PC-9 (cell line): ENCODE results near the gene PNKP. TPM values are rescaled to one million over a fixed set of nuclear protein-coding genes. Genes with fewer than 3 reads are reported as not detected.

Experiments
- BruUV-seq: library from RNA; stranded (reverse); fragments of 400-500 nt; replicated peaks from 2 replicates; lab custom pipeline; 2021; lab: Mats Ljungman, UMichigan
- CTCF ChIA-PET: fragments of 300-600 bp; sonication (Branson Sonifier 250); formaldehyde crosslinking; loops from one replicate; lab custom pipeline; 2022; ENCODE audit warnings: antibody characterized with exemption; lab: Charles Lee
- POLR2A ChIA-PET: fragments of 300-600 bp; sonication (Branson Sonifier 250); formaldehyde crosslinking; loops from one replicate; lab custom pipeline; 2022; ENCODE audit warnings: antibody characterized with exemption; ENCODE audit not compliant: unreplicated experiment; lab: Charles Lee
- DNase-seq, 2 experiments: peaks; one replicate each; pipeline versions ENCODE4 v3.0.0 to v3.0.0-alpha.2; 2015 to 2022; ENCODE audit warnings: mixed read lengths in 1 of 2
- H2AFZ ChIP-seq: fragments of 200-600 bp; sonication (generic); 2 replicates; pipeline ENCODE4 v1.8.1; 2017; ENCODE audit warnings: antibody characterized with exemption
- H3F3A ChIP-seq: fragments of 200-600 bp; sonication (generic); 2 replicates; pipeline ENCODE4 v1.8.1; 2017; ENCODE audit warnings: antibody characterized with exemption, mild to moderate bottlenecking, low read depth; ENCODE audit not compliant: insufficient read depth
- H3K27ac ChIP-seq: fragments of 200-600 bp; sonication (generic); 2 replicates; pipeline ENCODE4 v1.6.1; 2016; ENCODE audit warnings: mixed run types
- H3K27me3 ChIP-seq: fragments of 200-600 bp; sonication (generic); 2 replicates; pipeline ENCODE4 v1.6.1; 2016; ENCODE audit warnings: low read depth, mixed run types; ENCODE audit not compliant: insufficient read depth
- H3K36me3 ChIP-seq: fragments of 200-600 bp; sonication (generic); 2 replicates; pipeline ENCODE4 v1.6.1; 2016; ENCODE audit warnings: low read depth, mixed run types
- H3K4me1 ChIP-seq: fragments of 200-600 bp; sonication (generic); replicated peaks from 2 replicates; pipeline ENCODE4 v1.6.1; 2016; ENCODE audit warnings: mixed run types; ENCODE audit not compliant: insufficient read depth
- H3K4me2 ChIP-seq: fragments of 200-600 bp; sonication (generic); 2 replicates; pipeline ENCODE4 v1.6.1; 2017; ENCODE audit warnings: mixed run types
- H3K4me3 ChIP-seq: fragments of 200-600 bp; sonication (generic); 2 replicates; pipeline ENCODE4 v1.6.1; 2016; ENCODE audit warnings: mixed run types
- H3K79me2 ChIP-seq: fragments of 200-600 bp; sonication (generic); 2 replicates; pipeline ENCODE4 v1.6.1; 2017; ENCODE audit warnings: low read depth, mixed run types
- H3K9me2 ChIP-seq: fragments of 200-600 bp; sonication (generic); 2 replicates; pipeline ENCODE4 v1.8.1; 2017; ENCODE audit warnings: mild to moderate bottlenecking; ENCODE audit not compliant: insufficient read depth
- H3K9me3 ChIP-seq: fragments of 200-600 bp; sonication (generic); 2 replicates; pipeline ENCODE4 v1.8.1; 2016; ENCODE audit warnings: low read depth; ENCODE audit not compliant: insufficient read depth
- H4K20me1 ChIP-seq: fragments of 200-600 bp; sonication (generic); 2 replicates; pipeline ENCODE4 v1.8.1; 2017; ENCODE audit not compliant: insufficient read depth
- EZH2 ChIP-seq: fragments of 200-600 bp; sonication (generic); IDR thresholded peaks from 2 replicates; pipeline ENCODE4 v1.8.0; 2017; ENCODE audit warnings: antibody characterized with exemption, low read depth
- intact Hi-C: fragments of 100-400 bp; cut with micrococcal nuclease; formaldehyde crosslinking; loops from one replicate; pipeline ENCODE4 v1.10.0; 2022; ENCODE audit not compliant: unreplicated experiment
- total RNA-seq: library from RNA; stranded (reverse); gene quantifications from 2 replicates; pipeline ENCODE4 v1.2.3, GENCODE V29; 2021
- TF ChIP-seq, protein P1 (sequence below): fragments of 200-600 bp; sonication (generic); conservative IDR thresholded peaks from 2 replicates; pipeline ENCODE4 v1.6.1; 2017; ENCODE audit warnings: mixed run types, antibody characterized with exemption, mild to moderate bottlenecking, moderate library complexity

PNKP gene
- total RNA-seq, 1 experiment from 2014 or later = 82.7 TPM

GRCh38 chr19:49876422-49877019 is 9.1 kb upstream of the PNKP start:
- intact Hi-C loops = loop anchor here (1.0 to 5.0 kb wide), 12 partner anchors 7 to 514 kb away; partner anchors contain the start of genes AP2A1, ATF5, DKKL1 and FUZ
- H3K79me2 ChIP-seq = peaks cover 52% of the 10 kb centered on the region

GRCh38 chr19:49875857-49876421 is 8.6 kb upstream of the PNKP start:
- H3K4me1 ChIP-seq = peaks cover 21% of the 10 kb centered on the region
- BruUV-seq = no TSS peak
- peaks cover 36% of the 10 kb centered on the region for H4K20me1 ChIP-seq
- CTCF ChIA-PET = no interaction called here
- peak overlapping the region; percentile 95 for H3K4me2 ChIP-seq
- peak overlapping the region; percentile 92 for H3K27ac ChIP-seq
- H3K4me3 ChIP-seq = peak overlapping the region; percentile 79
- TF ChIP-seq EZH2 = no peak
- TF ChIP-seq, protein P1, sequence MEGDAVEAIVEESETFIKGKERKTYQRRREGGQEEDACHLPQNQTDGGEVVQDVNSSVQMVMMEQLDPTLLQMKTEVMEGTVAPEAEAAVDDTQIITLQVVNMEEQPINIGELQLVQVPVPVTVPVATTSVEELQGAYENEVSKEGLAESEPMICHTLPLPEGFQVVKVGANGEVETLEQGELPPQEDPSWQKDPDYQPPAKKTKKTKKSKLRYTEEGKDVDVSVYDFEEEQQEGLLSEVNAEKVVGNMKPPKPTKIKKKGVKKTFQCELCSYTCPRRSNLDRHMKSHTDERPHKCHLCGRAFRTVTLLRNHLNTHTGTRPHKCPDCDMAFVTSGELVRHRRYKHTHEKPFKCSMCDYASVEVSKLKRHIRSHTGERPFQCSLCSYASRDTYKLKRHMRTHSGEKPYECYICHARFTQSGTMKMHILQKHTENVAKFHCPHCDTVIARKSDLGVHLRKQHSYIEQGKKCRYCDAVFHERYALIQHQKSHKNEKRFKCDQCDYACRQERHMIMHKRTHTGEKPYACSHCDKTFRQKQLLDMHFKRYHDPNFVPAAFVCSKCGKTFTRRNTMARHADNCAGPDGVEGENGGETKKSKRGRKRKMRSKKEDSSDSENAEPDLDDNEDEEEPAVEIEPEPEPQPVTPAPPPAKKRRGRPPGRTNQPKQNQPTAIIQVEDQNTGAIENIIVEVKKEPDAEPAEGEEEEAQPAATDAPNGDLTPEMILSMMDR = no peak
- H3K9me2 ChIP-seq = no peaks in the 10 kb centered on the region
- intact Hi-C loops = loop anchor here (2.0 to 5.0 kb wide), 10 partner anchors 51 to 513 kb away; partner anchors contain the start of genes AP2A1, ATF5, DKKL1 and MYH14
- peaks cover 21% of the 10 kb centered on the region; the same call in 1 of the 2 replicates for H3F3A ChIP-seq
- peak overlapping the region; percentile 86 for H2AFZ ChIP-seq
- no peaks in the 10 kb centered on the region for H3K9me3 ChIP-seq
- POLR2A ChIA-PET = interaction anchor here (0.6 to 0.7 kb wide), 2 partner anchors 8 to 423 kb away, joined by 3 to 4 read pairs; partner anchors contain the start of gene ALDH16A1
- H3K79me2 ChIP-seq = peaks cover 52% of the 10 kb centered on the region
- H3K36me3 ChIP-seq = 0 out of 2 replicates have a peak, but pooled peaks cover 14% of the 10 kb centered on the region
- no peaks in the 10 kb centered on the region for H3K27me3 ChIP-seq
- DNase-seq = no peak

More at GRCh38 chr19:49876422-49877019, 9.1 kb upstream of the PNKP start:
- H3K9me2 ChIP-seq = no peaks in the 10 kb centered on the region
- peak overlapping the region; percentile 86 for H2AFZ ChIP-seq
- H3F3A ChIP-seq = peaks cover 20% of the 10 kb centered on the region; the same call in 1 of the 2 replicates
- BruUV-seq = no TSS peak
- H4K20me1 ChIP-seq = peaks cover 36% of the 10 kb centered on the region
- H3K9me3 ChIP-seq = no peaks in the 10 kb centered on the region
- TF ChIP-seq, protein P1 = no peak
- no peak for TF ChIP-seq EZH2
- H3K4me2 ChIP-seq = peak overlapping the region; percentile 95
- POLR2A ChIA-PET = interaction anchor here (0.6 to 0.7 kb wide), 2 partner anchors 9 to 423 kb away, joined by 3 to 4 read pairs; partner anchors contain the start of gene ALDH16A1
- H3K4me3 ChIP-seq = peak overlapping the region; percentile 79
- H3K27me3 ChIP-seq = no peaks in the 10 kb centered on the region
- peaks cover 21% of the 10 kb centered on the region for H3K4me1 ChIP-seq
- CTCF ChIA-PET = no interaction called here
- peak; percentile 91 to 97 for DNase-seq
- H3K27ac ChIP-seq = peak overlapping the region; percentile 92
- H3K36me3 ChIP-seq = peaks cover 14% of the 10 kb centered on the region; the same call in 1 of the 2 replicates

DNA sequence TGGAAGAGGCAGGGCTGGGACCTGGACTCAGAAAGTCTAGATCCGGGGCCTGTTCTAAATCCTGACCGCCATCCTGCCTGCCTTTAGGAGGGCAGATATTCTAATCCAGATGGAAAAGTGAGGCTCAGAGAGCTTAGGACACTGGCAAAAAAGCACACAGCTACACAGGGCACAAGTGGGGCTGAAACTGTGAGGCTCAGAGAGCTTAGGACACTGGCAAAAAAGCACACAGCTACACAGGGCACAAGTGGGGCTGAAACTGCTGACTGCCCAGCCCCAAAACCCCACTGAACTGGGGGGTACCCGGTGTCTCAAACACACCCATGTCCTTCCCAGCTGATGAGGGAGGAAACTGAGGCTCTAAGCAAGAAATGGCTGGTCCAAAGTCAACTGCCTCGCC is 7.8 kb upstream of the PNKP start:
- H3K4me1 ChIP-seq = peaks cover 29% of the 10 kb centered on the region
- no peaks in the 10 kb centered on the region for H3K9me2 ChIP-seq
- 0 out of 2 replicates have a peak, but pooled peaks cover 10% of the 10 kb centered on the region for H3K36me3 ChIP-seq
- H3K9me3 ChIP-seq = no peaks in the 10 kb centered on the region
- peaks cover 52% of the 10 kb centered on the region for H3K79me2 ChIP-seq
- H2AFZ ChIP-seq = no peak overlapping the region
- intact Hi-C loops = loop anchor here (5.0 kb wide), 2 partner anchors 52 to 152 kb away; partner anchors contain the start of genes ATF5, NUP62, VRK3 and ZNF473
- no TSS peak for BruUV-seq
- ChIA-PET POLR2A (no interaction called here), CTCF (no interaction called here)
- no peak for TF ChIP-seq EZH2
- TF ChIP-seq, protein P1 = no peak
- peaks cover 29% of the 10 kb centered on the region; the same call in 1 of the 2 replicates for H3F3A ChIP-seq
- peak overlapping the region; percentile 92 for H3K27ac ChIP-seq
- DNase-seq = no peak
- no peaks in the 10 kb centered on the region for H3K27me3 ChIP-seq
- peaks cover 31% of the 10 kb centered on the region for H4K20me1 ChIP-seq
- H3K4me3 ChIP-seq = peak overlapping the region; percentile 79
- peak overlapping the region; percentile 95 for H3K4me2 ChIP-seq
